ENCODE data around the gene TTLL3.
"Not testable (repeated sequence)": the region's sequence is repeated elsewhere in the genome, so short reads cannot be mapped to it uniquely, and the experiment has no call there.

The TTLL3 gene, protein sequence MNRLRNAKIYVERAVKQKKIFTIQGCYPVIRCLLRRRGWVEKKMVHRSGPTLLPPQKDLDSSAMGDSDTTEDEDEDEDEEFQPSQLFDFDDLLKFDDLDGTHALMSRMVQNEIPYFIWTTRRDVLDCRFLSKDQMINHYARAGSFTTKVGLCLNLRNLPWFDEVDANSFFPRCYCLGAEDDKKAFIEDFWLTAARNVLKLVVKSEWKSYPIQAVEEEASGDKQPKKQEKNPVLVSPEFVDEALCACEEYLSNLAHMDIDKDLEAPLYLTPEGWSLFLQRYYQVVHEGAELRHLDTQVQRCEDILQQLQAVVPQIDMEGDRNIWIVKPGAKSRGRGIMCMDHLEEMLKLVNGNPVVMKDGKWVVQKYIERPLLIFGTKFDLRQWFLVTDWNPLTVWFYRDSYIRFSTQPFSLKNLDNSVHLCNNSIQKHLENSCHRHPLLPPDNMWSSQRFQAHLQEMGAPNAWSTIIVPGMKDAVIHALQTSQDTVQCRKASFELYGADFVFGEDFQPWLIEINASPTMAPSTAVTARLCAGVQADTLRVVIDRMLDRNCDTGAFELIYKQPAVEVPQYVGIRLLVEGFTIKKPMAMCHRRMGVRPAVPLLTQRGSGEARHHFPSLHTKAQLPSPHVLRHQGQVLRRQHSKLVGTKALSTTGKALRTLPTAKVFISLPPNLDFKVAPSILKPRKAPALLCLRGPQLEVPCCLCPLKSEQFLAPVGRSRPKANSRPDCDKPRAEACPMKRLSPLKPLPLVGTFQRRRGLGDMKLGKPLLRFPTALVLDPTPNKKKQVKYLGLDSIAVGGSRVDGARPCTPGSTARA

DNA sequence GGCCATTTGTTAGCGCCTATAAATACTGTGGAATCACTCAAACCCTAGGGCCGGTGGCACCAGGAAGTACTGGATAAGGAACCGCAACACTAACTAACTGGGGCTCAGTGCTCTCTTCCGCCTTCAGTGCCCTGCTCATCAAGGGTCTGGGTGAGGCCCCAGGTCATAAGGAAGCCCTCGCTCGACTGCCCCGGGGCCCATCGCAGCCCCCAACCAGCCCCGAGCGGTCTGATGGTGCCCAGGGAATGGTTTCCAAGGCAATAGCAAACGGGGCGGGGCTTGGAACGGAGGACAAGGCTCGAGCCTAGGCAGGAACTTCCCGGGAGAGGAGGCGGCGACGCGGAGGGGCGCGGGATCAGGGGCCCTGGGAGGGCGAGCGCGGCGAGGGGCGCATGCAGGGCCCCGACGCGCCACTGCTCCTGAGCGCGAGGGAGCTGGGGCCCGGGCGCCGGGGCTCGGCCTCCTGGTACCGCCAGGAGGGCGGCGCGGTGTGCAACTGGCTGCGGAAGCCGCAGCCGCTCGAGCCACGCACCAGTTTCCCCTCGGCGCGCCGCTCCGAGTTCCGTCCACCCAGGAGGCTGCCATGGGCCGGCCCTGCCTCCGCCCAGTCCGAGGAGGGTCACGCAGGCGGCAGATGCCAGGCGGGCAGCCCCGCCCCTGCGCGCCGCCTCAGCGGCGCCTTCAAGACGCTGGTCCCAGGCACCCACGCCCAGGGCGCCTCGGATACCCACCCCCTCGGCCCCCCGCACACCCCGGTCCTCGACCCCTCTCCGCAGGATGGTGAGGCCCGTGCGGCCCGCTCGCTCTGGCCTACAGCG is at the start of gene TTLL3:
Gene TTLL3, plus strand, starts transcription at position 648 of the 818 bp plus-strand sequence. CDS start 400 bp downstream, outside the sequence.
- peak; percentile 59 to 61 for DNase-seq

DNA sequence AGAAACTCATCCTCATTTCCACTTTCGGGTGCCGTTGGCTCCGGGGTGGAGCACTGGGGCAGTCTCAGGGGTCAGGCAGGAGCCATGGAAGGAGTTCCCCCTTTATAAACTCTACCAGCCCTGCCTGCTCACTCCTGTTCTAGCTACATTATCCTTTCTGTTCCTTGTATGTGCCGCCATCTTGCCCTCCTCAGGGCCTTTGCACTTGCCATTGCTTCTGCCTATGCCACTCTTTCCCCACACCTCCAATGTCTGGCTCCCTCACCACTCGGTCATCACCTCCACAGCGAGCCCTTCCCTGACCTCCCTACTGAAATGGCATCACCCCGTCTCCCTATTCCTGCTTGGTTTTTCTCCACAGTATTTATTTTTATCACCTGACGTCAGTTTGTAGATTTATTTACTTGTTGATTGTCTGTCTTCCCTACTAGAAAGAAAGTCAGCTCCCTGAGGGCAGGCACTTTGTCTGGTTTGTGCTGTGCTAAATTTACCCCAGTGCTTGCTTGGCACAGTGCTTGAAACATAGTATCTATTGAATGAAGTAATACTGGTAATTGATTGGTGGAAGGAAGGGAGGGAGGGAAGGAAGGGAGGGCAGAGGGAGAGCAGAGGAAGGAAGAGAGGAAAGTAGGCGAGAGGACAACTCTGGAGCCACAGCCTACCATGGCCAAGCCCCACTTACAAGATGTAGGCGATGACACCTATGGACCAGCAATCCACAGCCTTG is 49.1 kb upstream of the TTLL3 start:
- DNase-seq: no peak

DNA sequence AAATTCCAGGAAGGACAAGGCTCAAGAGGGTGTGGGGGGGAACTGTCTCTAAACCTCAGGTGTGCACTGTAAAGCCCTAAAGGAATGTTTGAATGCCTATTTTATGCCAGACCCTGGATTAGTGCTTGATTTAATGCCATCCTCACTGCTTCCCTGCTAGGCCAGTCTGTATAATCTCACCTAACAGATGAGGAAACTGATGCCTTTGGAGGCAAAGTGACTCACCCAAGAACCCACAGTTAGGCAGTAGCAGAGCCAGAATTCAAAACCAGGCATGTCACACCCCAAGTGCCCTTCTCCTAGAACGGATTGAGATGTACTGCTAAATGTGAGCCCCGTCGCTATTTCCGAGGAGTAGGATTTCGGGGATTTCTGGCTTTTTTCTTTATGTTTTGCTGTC is 48.1 kb upstream of the TTLL3 start:
- no peak for DNase-seq

DNA sequence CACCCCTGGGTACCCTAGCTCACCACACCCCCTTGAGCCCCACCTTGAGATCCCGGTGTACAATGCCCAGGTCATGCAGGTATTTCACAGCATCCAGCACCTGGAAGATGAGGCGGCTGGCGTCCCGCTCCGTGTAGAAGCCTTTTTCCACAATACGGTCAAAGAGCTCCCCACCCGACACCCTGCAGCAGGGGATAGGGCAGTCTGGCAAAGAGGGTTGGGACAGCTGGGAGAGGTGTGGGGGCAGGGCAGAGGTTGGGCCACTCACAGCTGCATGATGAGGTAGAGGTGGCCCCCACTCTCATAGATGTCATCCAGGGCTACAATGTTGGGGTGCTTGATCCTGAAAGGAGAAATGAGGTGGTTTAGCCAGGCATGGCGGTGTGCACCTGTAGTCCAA is 47.2 kb upstream of the TTLL3 start:
- no peak for DNase-seq

DNA sequence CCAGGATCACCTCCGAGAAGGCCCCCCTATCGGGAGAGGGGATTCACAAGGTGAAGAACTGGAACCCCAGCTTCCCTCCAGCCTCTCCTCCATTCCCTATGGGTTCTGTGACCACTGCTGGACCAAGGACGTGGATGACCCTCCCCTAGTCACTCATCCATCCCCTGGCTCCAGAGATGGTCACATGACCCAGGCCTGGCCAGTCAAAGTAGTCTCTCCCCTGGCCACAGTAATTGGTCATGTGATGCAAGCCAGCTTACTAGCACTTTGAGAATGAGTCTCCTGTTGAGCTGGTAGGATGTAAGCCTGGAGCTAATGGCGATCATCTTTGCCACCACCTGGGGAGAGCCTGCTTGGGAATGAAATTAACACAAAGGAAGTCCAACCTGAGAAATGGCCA is 44.2 kb upstream of the TTLL3 start:
- DNase-seq: no peak

DNA sequence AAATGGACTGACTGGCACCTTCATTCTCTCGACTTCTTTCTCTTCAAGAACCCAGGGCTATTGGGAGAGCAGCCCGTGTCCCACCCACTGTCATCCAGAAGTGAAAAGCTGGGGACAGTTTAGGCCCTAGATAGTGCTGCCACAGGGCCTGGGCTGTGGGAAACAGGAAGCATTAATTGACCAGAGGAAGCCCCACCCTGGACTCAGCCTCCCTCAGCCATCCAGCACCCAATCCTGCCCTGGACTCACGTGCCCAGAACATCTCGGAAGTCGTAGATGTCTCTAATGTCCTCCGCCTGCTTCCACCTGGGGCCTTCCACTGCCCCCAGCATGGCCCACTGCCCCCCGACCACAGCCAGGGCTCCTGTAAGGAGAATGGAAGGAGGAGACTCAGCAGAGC is 42.6 kb upstream of the TTLL3 start:
- DNase-seq: no peak

DNA sequence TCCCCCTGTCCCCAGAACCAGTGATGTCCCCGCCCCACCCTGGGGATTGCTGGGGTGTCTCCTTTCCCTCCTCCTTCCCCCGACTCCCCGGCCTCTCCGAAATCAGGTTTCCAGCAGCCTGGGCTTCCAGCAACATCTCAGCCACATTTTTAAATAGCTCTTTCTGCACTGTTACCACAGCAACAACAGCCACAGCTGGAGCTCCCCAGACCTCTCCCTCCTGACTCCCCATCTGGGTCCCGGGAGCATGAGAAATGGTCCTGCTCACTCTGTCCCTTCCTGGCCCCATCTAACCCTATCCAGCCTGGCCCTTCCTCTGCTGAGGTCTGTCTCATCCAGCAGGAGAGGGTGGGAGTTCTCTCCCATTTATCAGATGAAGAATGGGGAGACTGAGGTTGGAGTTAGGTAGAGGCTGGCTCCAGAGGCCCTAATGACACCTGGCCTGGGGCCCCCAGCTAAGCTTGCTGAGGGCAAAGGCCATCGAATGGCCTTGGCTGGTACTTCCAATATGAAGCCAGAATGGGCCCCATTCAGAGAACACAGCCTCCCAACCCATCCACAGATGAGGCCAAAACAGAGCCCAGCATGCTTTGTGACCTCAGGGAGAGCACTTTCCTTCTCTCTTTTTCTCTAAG is 41.8 kb upstream of the TTLL3 start:
- no peak for DNase-seq

DNA sequence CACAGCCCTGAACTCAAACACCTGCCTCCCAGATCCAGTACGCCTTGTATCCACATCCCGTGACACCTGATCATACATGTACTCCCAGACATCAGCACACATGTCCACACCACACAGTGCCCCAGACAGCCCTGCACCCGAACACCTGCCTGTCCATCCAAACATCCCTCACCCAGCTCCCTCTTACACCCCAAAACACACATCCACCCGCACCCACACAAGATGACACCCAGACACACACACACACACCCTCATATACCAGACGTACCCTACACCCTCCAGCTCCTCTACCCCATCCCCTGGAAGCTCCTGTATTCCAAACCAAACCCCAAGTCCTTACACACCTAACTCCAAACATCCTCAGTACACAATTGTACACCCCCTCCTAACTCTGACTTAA is 41.0 kb upstream of the TTLL3 start:
- DNase-seq: no peak

DNA sequence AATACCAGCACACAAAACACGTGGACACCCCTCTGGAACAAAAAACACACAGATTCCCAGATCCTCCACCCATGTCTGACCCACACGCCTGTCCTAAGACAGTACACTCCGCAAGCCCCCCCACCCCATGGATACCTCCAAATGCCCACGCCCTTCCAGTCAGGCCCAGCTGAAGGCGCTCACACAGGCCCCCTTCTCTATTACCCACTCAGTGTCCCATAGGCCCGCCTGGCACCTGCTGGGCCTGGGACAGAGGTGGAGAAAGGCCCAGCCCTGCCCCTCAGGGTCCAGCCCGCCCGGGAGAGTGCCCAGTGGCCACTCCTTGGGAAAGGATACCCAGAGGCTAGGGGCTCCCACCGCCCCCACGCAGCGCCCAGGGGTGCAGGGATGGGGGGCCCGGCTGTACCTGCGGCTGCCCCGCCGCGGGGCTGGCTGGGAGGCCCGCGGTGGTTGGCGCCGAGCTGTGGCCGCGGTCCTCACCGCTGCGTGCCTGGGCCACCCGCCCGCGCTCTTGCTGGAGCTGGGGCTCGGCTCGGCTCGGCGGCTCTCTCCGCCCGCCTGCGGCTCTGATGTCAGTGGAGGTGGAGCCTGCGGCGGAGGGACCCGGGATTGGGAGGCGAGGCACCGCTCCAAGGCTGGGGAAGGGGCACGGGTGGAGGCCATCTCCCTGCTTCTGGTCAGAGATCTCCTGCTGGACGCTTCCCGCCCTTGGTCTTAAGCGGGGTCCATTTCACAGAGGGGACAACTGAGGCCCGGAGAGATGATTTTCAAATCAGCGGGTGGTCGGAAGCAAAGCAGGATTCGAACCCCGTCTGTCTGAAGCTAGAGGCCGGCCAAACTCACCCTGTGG is 40.4 kb upstream of the TTLL3 start, which contains the start of gene CAMK1:
Gene CAMK1, minus strand, starts transcription at position 522 of the 850 bp plus-strand sequence. CDS start 2,198 bp downstream, outside the sequence.
- DNase-seq: peak; percentile 70 to 79

DNA sequence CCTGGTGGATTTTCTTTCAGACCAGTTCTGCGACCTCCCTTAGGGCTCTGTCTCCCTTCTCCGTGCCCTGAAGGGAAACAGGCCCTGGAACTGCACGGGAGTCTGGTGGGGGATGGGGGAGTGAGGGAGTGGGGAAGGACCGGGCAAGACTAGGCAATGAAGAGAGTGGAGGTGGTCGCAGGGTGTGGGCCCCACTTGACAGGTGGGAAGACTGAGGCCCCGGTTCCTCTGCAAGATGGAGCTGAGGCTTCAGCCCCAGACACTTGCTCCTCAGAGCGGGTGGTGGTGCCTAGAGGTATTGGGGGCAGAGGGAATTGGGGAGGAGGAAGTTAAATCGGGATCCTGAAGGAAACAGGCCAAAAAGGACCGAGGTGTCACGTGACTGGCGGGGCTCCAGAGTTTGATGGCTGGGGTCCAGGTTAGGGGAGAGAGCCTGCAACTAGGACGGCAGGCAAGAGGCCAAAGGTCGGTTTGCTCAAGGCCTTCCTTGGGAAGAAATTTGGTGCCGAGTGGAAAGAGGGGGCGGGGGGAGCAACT is 39.7 kb upstream of the TTLL3 start:
- DNase-seq: no peak

DNA sequence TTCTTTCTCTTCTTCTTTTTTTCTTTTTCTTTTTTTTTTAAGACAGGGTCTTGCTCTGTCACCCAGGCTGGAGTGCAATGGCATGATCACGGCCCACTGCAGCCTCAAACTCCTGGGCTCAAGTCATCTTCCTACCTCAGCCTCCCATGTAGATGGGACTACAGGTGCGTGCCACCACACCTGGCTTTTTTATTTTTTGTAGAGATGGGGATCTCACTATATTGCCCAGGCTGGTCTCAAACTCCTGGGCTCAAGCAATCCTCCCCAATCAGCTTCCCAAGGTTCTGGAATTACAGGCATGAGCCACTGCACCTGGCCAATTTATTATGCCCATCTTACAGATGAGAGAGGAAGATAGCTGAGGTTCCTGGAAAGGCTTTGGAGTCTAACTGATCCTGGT is 39.1 kb upstream of the TTLL3 start:
- DNase-seq: not testable (repeated sequence)

DNA sequence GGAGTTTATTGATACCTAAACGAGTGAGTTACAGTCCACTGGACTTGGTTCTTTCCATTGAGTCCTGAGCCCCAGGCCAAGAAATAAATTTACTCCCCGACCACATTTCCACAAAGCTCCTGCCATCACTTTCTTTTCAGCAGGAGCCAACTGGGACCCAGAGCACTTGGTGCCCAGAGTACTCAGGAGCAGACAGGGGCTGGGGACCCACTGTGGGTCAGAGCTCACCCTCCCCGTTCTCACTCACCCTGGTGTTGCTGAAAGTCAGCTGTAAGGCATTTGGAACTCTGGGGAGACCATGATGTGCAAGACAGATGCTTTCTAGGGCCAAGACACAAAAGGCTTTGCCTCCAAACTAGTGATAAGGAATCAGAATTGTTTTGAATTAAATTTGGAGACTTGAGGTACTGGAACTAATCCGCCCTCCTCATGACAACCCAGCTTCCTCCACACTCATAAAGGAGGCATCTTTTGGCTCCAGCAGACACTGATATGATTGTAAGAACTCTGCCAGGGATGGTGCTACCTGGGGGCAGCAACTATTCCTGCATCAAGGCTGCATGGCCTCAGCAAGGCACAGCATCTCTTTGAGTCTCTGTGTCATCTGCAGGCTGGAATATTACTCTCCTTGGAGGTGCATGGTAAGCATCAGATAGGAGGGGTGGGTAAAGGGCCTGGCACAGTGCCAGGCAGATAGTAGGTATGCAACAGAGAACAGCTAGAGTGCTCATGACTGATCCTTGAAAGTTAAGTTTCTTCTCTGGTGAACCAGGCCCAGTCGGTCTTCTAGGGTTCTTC is 33.0 kb upstream of the TTLL3 start:
- DNase-seq: peak in 1 of 2 donors; percentile 28

DNA sequence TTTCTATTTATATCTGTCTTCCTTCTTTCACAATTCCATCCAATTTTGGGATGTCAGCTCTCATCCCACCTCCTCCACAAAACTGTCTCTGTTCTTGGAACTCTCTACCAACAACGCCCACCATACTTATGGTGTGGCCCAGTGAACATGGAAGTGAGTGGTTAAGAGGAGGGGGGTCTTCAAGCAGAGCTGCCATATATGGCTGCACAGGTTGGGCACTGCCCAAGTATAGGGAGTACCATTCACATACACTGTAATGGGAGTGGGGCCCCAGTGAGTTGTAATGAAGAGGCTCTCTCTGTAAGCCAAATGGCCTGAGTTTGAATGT is 32.4 kb upstream of the TTLL3 start:
- no peak for DNase-seq

DNA sequence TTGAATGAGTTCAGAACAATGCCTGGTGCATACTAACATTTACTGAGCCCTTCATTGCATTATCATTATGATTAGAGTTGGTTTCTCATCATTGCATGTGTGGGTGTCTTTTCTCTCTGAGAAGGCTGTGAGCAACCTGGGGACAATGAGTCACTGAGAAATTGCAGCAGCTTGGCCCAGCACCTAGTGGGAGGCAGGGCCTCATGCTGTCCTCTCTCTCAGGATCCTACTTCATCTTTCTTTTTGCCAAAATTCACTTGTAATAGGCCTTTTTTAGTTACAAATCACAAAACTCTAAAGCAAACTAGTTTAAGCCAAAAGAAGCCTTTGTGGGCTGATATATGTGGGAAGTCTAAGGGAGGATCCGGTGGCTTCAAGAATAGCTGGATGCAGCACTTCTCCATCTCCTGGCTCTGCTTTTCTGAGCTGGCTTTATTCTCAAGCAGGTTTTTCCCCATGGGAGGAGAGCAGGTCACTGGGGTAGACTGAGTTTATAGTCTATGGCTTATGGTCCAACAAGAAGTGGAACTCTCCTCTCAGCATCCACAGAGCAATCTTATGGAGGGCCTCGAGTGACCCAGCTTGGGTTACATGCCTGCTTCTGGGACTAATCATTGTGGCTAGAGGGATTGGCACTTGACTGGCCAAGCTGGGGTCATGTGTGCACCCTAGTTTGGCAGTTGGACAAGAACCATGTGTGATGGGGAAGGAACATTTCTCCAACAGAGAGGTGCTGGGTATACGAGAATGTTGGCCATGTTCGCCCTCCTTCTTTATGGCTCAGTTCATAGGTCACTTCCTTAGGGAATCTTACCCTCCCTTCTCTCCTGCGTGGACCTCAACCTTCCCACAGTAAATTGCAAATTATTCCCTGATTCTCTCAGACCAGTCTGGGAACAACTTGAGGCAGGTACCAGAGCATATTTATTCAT is 31.7 kb upstream of the TTLL3 start:
- peak; percentile 67 to 75 for DNase-seq

DNA sequence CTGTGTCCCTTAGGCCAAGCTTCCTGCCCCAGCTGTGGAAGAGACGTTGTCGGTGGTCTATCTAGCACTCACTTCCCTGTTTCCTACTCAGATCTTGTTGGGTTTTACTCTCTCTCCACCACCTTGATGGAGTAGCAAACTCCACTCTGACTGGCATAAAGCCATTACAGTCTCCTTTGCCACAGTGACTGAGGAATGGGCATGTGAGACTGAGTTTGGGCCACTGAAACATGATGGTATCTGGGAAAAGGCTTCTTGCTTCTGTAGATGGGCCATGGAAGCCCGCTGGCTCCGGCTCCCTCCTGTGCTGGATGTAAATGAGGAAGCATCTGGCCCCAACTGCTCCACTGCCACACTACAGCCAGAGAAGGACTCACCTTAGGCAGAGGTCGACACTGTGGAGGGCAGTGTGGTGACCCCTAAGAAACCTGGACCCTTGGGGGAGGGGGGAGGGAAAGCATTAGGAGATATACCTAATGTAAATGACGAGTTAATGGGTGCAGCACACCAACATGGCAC is 30.9 kb upstream of the TTLL3 start:
- DNase-seq: no peak

DNA sequence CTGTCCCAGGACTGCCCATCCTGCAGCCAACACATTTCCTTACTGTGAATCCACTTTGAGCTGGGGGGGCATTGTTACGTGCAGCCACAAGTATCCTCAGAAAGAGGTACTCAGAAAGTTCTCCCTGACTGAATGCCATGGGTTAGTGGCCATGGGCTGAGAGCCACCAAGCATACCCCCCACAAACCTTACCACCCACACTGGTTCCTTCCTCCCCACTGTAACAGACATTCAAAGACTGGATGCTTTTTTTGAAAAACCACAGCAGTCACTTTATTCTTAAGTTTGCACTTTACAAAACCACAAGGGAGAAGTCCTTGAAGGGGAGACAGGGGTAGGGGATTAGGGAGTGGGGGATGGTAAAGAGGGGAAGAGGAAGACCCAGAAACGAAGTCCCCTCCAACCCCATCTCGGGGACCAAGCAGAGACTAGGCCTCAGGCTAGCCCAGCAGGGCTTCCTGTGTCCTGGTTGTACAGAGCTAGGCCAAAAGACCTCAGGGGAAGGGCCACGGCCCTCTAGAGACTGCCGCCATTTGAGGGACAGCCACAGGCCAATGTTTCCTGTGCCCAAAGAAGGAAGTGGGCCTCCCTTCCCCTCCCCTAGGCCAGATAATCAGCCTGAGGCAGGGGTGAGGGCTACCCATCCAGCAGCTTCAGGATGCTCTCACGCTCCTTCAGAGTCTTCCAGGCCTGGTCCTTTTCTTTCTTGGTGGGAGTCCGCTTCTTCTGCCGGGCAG is 30.2 kb upstream of the TTLL3 start:
- peak in 1 of 2 donors; percentile 41 for DNase-seq

DNA sequence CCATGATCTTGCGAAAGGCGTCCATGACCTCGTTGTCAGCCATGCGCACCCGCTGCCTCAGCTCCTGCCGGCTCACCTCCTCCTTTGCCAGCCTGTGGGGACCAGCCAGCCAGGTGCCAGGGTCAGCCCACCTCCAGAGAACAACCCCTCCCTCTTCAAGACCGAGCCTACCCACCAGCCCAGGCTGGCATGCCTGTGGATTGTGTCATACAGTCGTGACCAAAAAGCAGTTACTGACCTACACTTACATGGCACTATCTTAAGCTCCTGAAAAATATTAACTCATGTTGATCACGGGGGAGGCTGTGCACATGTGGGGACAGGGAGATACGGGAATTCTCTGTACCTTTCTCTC is 29.6 kb upstream of the TTLL3 start:
- no peak for DNase-seq

DNA sequence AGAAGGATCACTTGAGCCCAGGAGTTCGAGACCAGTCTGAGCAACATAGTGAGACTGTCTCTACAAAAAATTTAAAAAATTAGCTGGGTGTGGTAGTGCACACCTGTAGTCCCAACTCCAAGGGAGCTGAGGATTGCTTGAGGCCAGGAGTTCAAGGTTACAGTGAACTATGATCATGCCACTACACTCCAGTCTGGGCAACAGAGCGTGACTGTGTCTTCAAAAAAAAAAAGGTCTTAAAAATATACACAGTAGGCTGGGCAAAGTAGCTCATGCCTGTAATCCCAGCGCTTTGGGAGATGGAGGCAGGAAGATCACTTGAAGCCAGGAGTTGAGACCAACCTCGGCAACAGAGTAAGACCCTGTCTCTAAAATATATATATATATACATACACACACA is 29.2 kb upstream of the TTLL3 start:
- DNase-seq: no peak

Measured in stimulated activated CD4-positive, alpha-beta T cell treated with anti-CD3 and anti-CD28 coated beads, Interleukin-2, amount 100 ng/mL, for 24 hours (primary cell).